NCI-H2081 treated with DMSO at 0.1 percent for 48 hours (cell line): Measurements from ENCODE around the gene POLG.
"Not testable (repeated sequence)": the region's sequence is repeated elsewhere in the genome, so short reads cannot be mapped to it uniquely, and the experiment has no call there.

ENCODE experiments used
- DNase-seq: peaks from one replicate; lab custom pipeline; 2025; lab: John Stamatoyannopoulos, UW

POLG gene

GRCh38 chr15:89282631-89283030 is 52.0 kb downstream of the POLG start:
- DNase-seq: no peak

- DNase-seq: no peak
These were observed 56.3 kb downstream of the POLG start for GRCh38 chr15:89278307-89278706.

- DNase-seq: not testable (repeated sequence)
These were observed 57.3 kb downstream of the POLG start for GRCh38 chr15:89277281-89277680.
